Ectodermal cell (in vitro differentiated cells): ENCODE measurements around the gene PRKCA.
"Not testable (repeated sequence)": the region's sequence is repeated elsewhere in the genome, so short reads cannot be mapped to it uniquely, and the experiment has no call there.

Experiments used
- H3K27ac ChIP-seq: 2 replicates; pipeline ENCODE4 v1.7.0; 2013; ENCODE audit warnings: mild to moderate bottlenecking, low read depth, low read length; ENCODE audit not compliant: insufficient read depth, poor library complexity, severe bottlenecking
- H3K27me3 ChIP-seq: 2 replicates; pipeline ENCODE4 v1.7.0; 2013; ENCODE audit warnings: mild to moderate bottlenecking, low read length; ENCODE audit not compliant: insufficient read depth, control insufficient read depth, poor library complexity, severe bottlenecking
- H3K36me3 ChIP-seq: one replicate; pipeline ENCODE4 v1.7.0; 2013; ENCODE audit warnings: low read length; ENCODE audit not compliant: control insufficient read depth, insufficient read depth
- H3K4me1 ChIP-seq: one replicate; pipeline ENCODE4 v1.7.0; 2013; ENCODE audit warnings: low read length; ENCODE audit not compliant: control insufficient read depth, insufficient read depth
- H3K4me3 ChIP-seq: 2 replicates; pipeline ENCODE4 v1.7.0; 2013; ENCODE audit warnings: low read depth, low read length, control low read depth; ENCODE audit not compliant: insufficient read depth
- H3K9me3 ChIP-seq: 2 replicates; pipeline ENCODE4 v1.7.0; 2013; ENCODE audit warnings: mild to moderate bottlenecking, low read length, moderate library complexity; ENCODE audit not compliant: control insufficient read depth
- WGBS, 2 experiments: methylation state at CpG; one replicate each; pipeline ENCODE4 v1.1.7; 2013; ENCODE audit warnings: missing lambda C conversion rate in 2 of 2; 5-methylcytosine and 5-hydroxymethylcytosine counted together

Gene PRKCA

GRCh38 chr17:66717641-66718058 is 415.2 kb downstream of the PRKCA start:
- WGBS, 2 experiments = 91 to 92% methylated on average over 9 of the region's 9 CpGs
- Histone ChIP-seq H3K27ac (no peak overlapping the region), H3K4me3 (no peak overlapping the region), H3K36me3 (no peaks in the 10 kb centered on the region), H3K27me3 (no peaks in the 10 kb centered on the region), H3K9me3 (peaks cover 2% of the 10 kb centered on the region), H3K4me1 (peaks cover 37% of the 10 kb centered on the region)

- Histone ChIP-seq H3K27me3 (no peaks in the 10 kb centered on the region), H3K4me1 (peaks cover 31% of the 10 kb centered on the region), H3K9me3 (peaks cover 2% of the 10 kb centered on the region), H3K36me3 (no peaks in the 10 kb centered on the region), H3K27ac (no peak overlapping the region), H3K4me3 (no peak overlapping the region)
- 90% methylated on average over 14 of the region's 14 CpGs for WGBS, 2 experiments
Measured at GRCh38 chr17:66720027-66720426, 417.6 kb downstream of the PRKCA start.

DNA sequence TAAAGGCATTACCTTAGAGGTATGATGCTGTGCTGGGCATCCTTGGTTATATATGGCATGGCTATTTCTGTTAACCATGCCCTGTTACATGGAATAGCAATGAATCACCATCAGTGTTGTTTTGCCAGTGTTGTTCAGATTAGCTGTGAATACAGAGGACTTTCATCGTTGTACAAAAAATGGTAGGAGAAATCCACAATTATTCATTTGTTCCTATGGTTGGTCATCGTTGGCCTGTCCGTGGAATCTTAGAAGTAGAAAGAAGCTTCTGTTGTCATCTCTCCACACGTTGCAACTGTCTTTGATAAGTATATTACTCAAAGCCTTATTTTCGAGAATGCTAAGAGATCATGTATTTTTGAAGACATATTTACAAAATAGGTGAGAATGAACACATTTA is 418.2 kb downstream of the PRKCA start:
- Histone ChIP-seq H3K27me3 (no peaks in the 10 kb centered on the region), H3K36me3 (no peaks in the 10 kb centered on the region), H3K4me1 (peaks cover 26% of the 10 kb centered on the region), H3K9me3 (peaks cover 2% of the 10 kb centered on the region), H3K4me3 (no peak overlapping the region), H3K27ac (no peak overlapping the region)
- 88 to 97% methylated on average over 5 of the region's 5 CpGs for WGBS, 2 experiments

GRCh38 chr17:66722341-66722740 is 419.9 kb downstream of the PRKCA start:
- Histone ChIP-seq H3K27ac (no peak overlapping the region), H3K36me3 (no peaks in the 10 kb centered on the region), H3K4me3 (no peak overlapping the region), H3K4me1 (peaks cover 11% of the 10 kb centered on the region), H3K27me3 (no peaks in the 10 kb centered on the region), H3K9me3 (no peaks in the 10 kb centered on the region)
- WGBS, 2 experiments = 70 to 79% methylated on average over 2 of the region's 2 CpGs

GRCh38 chr17:66724581-66725341 is 422.3 kb downstream of the PRKCA start:
- WGBS, 2 experiments = 68 to 74% methylated on average over 5 of the region's 5 CpGs
- H3K4me3 ChIP-seq = no peak overlapping the region

DNA sequence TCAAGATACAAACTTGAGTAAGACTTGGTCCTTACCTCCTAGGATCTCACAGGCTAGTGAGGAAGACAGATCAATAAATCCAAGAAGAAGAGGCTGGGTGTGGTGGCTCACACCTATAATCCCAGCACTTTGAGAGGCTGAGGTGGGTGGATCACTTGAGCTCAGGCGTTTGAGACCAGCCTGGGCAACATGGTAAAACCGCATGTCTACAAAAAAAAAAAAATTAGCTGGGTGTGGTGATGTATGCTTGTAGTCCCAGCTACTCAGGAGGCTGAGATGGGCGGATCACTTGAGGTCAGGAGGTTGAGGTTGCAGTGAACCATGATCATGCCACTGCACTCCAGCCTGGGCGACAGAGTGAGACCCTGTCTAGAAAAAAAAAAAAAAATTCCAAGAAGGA is 423.0 kb downstream of the PRKCA start:
- H3K9me3 ChIP-seq, H3K27ac ChIP-seq: not testable (repeated sequence)
- 89 to 94% methylated on average over 4 of the region's 4 CpGs for WGBS, 2 experiments

More at GRCh38 chr17:66724581-66725341, 422.3 kb downstream of the PRKCA start:
- Histone ChIP-seq H3K27ac (no peak overlapping the region), H3K9me3 (no peaks in the 10 kb centered on the region), H3K27me3 (no peaks in the 10 kb centered on the region), H3K4me1 (peaks cover 10% of the 10 kb centered on the region), H3K36me3 (no peaks in the 10 kb centered on the region)

GRCh38 chr17:66725956-66726355 is 423.5 kb downstream of the PRKCA start:
- peaks cover 10% of the 10 kb centered on the region for H3K4me1 ChIP-seq
- no peak overlapping the region for H3K27ac ChIP-seq
- H3K36me3 ChIP-seq = no peaks in the 10 kb centered on the region
- H3K4me3 ChIP-seq = no peak overlapping the region
- no peaks in the 10 kb centered on the region for H3K27me3 ChIP-seq
- H3K9me3 ChIP-seq = no peaks in the 10 kb centered on the region
- WGBS, 2 experiments = 96% methylated on average over 10 of the region's 10 CpGs

More for the DNA sequence above, 423.0 kb downstream of the PRKCA start:
- H3K27me3 ChIP-seq, H3K4me1 ChIP-seq, H3K36me3 ChIP-seq, H3K4me3 ChIP-seq: not testable (repeated sequence)

DNA sequence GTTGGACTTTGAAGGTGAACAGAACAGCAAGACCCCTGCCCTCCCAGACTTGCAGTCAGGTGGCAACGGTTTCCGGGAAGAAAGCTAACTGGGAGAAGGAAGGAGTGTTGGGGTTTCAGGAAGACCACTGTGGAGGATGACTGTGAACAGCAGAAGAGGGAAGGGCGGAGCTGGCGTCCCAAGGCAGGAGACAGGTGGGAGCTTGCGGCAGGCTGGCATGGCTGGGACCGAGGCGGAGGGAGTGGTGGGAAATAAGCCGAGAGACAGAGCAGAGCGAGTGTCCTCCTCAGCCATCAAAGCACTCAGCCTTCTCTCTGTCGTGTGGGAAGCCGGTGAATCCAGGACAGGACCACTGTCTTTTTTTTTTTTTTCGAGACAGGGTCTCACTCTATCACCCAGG is 424.0 kb downstream of the PRKCA start:
- Histone ChIP-seq H3K27me3 (no peaks in the 10 kb centered on the region), H3K9me3 (no peaks in the 10 kb centered on the region), H3K4me3 (no peak overlapping the region), H3K27ac (no peak overlapping the region), H3K36me3 (no peaks in the 10 kb centered on the region), H3K4me1 (peaks cover 10% of the 10 kb centered on the region)
- 94 to 96% methylated on average over 12 of the region's 12 CpGs for WGBS, 2 experiments

DNA sequence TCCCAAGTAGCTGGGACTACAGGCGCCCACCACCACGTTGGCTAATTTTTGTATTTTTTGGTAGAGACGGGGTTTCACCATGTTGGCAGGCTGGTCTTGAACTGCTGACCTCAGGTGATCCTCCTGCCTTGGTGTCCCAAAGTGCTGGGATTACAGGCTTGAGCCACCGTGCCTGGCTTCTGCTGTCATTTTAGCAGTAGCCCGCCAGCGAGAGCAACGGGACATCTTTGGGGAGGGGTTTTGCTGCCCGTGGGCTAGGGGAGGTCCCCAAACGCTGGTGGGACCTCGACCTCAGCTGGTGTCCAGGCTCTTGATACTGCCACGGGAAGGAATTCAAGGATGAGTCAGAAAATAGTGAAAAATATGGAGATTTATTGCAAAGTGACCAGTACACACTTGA is 424.4 kb downstream of the PRKCA start:
- Histone ChIP-seq H3K27ac (no peak overlapping the region), H3K9me3 (no peaks in the 10 kb centered on the region), H3K4me1 (peaks cover 10% of the 10 kb centered on the region), H3K27me3 (no peaks in the 10 kb centered on the region), H3K4me3 (no peak overlapping the region), H3K36me3 (no peaks in the 10 kb centered on the region)
- WGBS, 2 experiments = 94% methylated on average over 11 of the region's 11 CpGs

DNA sequence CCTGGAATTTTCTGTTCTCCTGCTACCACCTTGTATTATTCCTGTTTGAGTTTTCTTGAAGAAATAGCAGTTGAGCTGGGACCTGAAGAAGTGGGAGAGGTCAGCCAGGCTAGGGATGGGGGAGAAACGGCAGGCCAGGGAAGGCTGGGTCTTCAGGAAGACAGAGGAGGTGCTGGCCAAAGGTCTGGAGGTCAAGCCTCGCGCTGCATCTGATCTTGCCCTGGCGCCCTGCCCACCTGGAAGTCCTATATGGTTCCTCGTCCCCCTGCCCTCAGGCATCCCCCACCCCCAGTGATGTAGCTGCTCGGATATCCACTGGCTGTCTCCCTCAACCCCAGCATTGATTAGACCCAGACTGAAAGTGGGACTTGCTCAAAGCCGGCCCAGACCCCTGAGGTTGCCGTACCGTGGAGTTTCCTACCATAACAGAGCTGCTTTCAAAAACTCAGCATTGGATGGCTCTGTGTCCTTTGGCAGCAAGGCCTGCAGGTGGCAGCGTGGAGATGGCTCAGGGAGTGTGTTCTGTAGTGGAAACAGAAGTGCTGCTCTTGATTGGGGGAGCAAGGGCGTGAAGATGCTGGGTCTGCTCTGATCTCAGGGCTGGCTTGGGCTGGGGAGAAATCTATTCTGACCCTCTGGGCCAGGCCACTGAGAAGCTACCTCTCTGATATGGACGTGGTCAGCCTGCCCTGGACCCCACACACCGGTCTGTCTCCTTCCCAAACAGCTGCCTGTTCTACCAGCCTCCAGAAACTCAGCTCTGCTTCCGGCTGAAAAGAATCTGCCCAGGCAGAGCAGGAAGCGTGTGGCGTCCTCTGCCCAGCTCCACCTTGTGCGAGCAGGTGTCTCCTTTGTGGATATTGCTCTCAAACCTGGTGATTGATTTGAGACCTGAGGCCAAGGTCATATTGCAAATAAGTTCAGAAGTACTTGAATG is 425.5 kb downstream of the PRKCA start:
- no peaks in the 10 kb centered on the region for H3K9me3 ChIP-seq
- WGBS, 2 experiments = 75% methylated on average over 17 of the region's 17 CpGs

More for the DNA sequence above, 425.5 kb downstream of the PRKCA start:
- Histone ChIP-seq H3K4me1 (peaks cover 10% of the 10 kb centered on the region), H3K4me3 (no peak overlapping the region), H3K27me3 (no peaks in the 10 kb centered on the region), H3K27ac (no peak overlapping the region), H3K36me3 (no peaks in the 10 kb centered on the region)
